Kidney epithelial cell (primary cell): ENCODE data around the gene MAEA. TPM values are rescaled to one million over a fixed set of nuclear protein-coding genes. Genes with fewer than 3 reads are reported as not detected.
"Not testable (repeated sequence)": the region's sequence is repeated elsewhere in the genome, so short reads cannot be mapped to it uniquely, and the experiment has no call there.

ENCODE experiments used
- DNase-seq: peaks from one replicate; pipeline ENCODE4 v3.0.0-alpha.2; 2010; ENCODE audit warnings: low read depth
- H3K27me3 ChIP-seq: 2 replicates; pipeline ENCODE4 v1.6.0; 2011; ENCODE audit warnings: low read length; ENCODE audit not compliant: control insufficient read depth, insufficient read depth
- H3K36me3 ChIP-seq: 2 replicates; pipeline ENCODE4 v1.5.1; 2011; ENCODE audit warnings: low read length; ENCODE audit not compliant: control insufficient read depth, insufficient read depth
- H3K4me3 ChIP-seq: 2 replicates; pipeline ENCODE4 v1.5.1; 2011; ENCODE audit warnings: low read depth, mild to moderate bottlenecking, control low read depth, low read length
- total RNA-seq: library from RNA; depleted of rRNA; stranded (reverse); fragments of >200 nt; gene quantifications from 2 replicates; pipeline ENCODE4 v1.2.3, GENCODE V29; 2015
- TF ChIP-seq, protein P1 (sequence below): IDR thresholded peaks from 2 replicates; pipeline ENCODE4 v1.5.1; 2011; ENCODE audit warnings: mild to moderate bottlenecking, moderate library complexity, low read length, control low read depth, inconsistent platforms; ENCODE audit not compliant: insufficient read depth, poor library complexity, severe bottlenecking

MAEA gene
- total RNA-seq, 1 donor from 2014 or later, result 79.1 TPM

DNA sequence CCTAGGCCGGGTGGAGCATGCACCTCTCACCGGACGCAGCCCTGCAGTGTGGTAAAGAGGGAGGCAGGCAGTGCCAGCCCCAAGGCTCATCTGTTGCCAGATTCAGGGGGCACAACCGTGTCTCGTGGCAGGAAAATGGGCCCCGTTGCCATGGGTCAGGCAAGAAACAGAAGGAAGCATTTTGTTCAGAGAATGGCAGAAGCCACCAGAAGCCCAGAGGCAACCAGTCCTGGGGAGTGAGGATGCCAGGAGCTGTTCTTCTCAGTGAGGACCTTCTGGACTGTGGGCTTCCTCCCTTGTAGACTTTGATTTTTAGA is 44.8 kb downstream of the MAEA start:
- DNase-seq, result no peak
- H3K4me3 ChIP-seq, result no peak overlapping the region
- TF ChIP-seq, protein P1, sequence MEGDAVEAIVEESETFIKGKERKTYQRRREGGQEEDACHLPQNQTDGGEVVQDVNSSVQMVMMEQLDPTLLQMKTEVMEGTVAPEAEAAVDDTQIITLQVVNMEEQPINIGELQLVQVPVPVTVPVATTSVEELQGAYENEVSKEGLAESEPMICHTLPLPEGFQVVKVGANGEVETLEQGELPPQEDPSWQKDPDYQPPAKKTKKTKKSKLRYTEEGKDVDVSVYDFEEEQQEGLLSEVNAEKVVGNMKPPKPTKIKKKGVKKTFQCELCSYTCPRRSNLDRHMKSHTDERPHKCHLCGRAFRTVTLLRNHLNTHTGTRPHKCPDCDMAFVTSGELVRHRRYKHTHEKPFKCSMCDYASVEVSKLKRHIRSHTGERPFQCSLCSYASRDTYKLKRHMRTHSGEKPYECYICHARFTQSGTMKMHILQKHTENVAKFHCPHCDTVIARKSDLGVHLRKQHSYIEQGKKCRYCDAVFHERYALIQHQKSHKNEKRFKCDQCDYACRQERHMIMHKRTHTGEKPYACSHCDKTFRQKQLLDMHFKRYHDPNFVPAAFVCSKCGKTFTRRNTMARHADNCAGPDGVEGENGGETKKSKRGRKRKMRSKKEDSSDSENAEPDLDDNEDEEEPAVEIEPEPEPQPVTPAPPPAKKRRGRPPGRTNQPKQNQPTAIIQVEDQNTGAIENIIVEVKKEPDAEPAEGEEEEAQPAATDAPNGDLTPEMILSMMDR, result no peak
- H3K36me3 ChIP-seq, result peaks cover 4% of the 10 kb centered on the region
- no peaks in the 10 kb centered on the region for H3K27me3 ChIP-seq

DNA sequence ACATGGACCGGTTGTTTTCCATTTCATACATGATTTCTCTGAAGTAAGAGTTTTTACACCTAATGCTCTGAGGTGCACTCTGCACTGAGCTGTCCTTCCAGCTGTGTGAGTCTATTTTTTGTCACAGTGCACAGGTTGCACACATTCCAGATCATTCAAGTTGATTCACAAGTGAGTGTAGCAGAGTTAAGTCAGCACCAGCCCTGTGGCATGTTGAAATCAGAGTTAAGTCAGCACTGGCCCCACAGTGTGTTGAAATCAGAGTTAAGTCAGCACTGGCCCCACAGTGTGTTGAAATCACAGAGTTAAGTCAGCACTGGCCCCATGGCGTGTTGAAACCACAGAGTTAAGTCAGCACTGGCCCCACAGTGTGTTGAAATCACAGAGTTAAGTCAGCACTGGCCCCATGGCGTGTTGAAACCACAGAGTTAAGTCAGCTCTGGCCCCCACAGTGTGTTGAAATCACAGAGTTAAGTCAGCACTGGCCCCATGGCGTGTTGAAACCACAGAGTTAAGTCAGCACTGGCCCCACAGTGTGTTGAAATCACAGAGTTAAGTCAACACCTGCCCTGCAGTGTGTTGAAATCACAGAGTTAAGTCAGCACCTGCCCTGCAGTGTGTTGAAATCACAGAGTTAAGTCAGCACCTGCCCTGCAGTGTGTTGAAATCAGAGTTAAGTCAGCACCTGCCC is 45.6 kb downstream of the MAEA start:
- not testable (repeated sequence) for H3K36me3 ChIP-seq, H3K27me3 ChIP-seq, DNase-seq, H3K4me3 ChIP-seq

DNA sequence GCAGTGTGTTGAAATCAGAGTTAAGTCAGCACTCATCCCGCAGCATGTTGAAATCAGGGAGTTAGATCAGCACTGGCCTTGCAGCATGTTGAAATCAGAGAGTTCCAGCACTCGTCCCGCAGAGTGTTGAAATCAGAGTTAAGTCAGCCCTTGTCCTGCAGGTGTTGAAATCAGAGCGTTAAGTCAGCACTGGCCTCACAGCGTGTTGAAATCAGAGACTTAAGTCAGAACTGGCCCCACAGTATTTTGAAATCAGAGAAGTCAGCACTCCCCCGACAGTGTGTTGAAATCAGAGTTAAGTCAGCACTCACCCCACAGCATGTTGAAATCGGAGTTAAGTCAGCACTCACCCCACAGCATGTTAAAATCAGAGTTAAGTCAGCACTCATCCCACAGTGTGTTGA is 46.4 kb downstream of the MAEA start:
- TF ChIP-seq, protein P1, result no peak
- peaks cover 4% of the 10 kb centered on the region for H3K36me3 ChIP-seq
- DNase-seq, result no peak

DNA sequence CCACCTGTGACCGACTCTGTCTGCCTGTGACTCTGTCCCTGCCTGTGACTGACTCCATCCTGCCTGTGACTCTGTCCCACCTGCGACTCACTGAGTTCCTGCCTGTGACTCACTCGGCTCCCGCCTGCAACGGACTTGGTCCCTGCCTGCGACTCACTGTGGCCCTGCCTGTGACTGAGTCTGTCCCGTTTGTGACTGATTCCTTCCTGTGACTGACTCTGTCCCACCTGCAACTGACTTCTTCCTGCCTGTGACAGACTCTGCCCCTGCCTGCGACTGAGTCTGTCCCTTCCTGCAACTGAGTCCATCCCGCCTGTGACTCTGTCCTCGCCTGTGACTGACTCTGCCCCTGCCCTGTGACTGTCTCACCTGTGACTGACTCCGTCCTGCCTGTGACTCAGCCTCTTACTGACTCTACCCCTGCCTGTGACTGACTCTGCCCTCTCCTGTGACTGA is 47.7 kb downstream of the MAEA start:
- H3K36me3 ChIP-seq, result peaks cover 4% of the 10 kb centered on the region
- no peak for DNase-seq
- H3K27me3 ChIP-seq, result no peaks in the 10 kb centered on the region
- TF ChIP-seq, protein P1, result no peak
- no peak overlapping the region for H3K4me3 ChIP-seq

More for the DNA sequence above, 46.4 kb downstream of the MAEA start:
- no peak overlapping the region for H3K4me3 ChIP-seq
- H3K27me3 ChIP-seq, result no peaks in the 10 kb centered on the region

DNA sequence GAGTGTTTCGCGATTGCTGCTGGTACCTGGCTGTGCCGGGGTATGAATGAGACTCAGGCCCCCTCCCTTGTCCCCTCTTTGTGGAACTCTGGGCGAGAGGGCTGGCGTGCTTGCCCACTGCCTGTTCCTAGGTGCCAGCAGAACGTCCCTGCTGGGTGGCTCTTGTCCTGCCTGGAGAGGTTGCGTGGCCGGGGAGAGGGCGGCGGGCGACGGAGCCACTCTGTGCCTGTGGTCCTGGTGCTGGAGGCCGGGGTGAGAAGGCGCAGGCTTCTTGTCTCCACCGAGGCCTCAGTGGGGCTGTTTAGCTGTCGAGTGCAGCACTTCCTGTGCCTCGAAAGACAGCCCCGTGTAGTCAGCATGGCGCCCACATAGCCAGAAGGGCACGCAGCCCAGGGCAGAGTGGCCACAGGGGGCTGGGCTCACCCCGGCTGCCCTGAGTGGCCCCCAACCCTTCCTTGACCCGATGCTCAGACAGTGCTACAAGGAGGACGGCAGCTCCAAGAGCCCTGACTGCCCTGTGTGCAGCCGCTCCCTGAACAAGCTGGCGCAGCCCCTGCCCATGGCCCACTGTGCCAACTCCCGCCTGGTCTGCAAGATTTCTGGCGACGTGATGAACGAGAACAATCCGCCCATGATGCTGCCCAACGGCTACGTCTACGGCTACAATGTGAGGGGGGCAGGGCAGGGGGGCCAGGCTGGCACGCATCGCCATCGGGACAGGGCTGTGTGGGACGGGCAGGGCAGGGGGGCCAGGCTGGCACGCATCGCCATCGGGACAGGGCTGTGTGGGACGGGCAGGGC is 48.5 kb downstream of the MAEA start:
- TF ChIP-seq, protein P1, result no peak
- peaks cover 4% of the 10 kb centered on the region for H3K36me3 ChIP-seq

DNA sequence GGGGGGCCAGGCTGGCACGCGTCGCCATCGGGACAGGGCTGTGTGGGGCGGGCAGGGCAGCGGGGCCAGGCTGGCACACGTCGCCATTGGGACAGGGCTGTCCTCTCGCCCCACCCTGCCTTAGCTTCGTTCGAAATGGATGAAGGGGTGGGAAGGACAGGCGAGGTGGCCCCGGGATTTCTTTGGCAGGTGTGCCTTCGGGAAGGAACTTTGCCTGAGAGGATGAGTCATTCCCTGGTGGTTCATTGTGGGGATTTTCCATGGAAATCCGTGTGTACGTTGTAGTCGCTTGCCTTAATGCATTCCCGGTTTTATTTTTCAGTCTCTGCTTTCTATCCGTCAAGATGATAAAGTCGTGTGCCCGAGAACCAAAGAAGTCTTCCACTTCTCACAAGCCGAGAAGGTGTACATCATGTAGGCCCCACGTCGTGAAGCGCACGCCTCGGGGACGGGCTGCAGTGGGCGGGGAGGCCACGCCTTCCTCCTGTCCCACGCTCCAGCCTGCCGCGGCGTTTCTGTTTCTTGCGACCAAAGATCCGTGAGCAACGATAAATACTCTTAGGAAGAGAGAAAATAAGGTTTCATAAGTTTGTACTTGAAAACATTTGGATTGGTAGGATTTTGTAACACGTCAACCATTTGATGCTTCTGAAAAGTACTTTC is 49.2 kb downstream of the MAEA start:
- H3K36me3 ChIP-seq, result peaks cover 4% of the 10 kb centered on the region

More for the DNA sequence above, 48.5 kb downstream of the MAEA start:
- no peak for DNase-seq
- Histone ChIP-seq H3K4me3 (no peak overlapping the region), H3K27me3 (no peaks in the 10 kb centered on the region)

More for the DNA sequence above, 49.2 kb downstream of the MAEA start:
- H3K4me3 ChIP-seq, result no peak overlapping the region
- TF ChIP-seq, protein P1, result no peak
- no peak for DNase-seq
- H3K27me3 ChIP-seq, result no peaks in the 10 kb centered on the region
